Measurements from ENCODE around the gene TECTB.

GRCh38 chr10:112250555-112250954, 32.6 kb upstream of the TECTB start:
- no peak for TF ChIP-seq EZH2 (IDR thresholded peaks at IDR 0.05; ENCODE audit: insufficient read depth, poor library complexity, severe bottlenecking)
- TF ChIP-seq EZH2phosphoT487 (IDR thresholded peaks at IDR 0.05; ENCODE audit: insufficient read depth, low read depth): no peak

Measured in GM23248 (cell line).